NCI-H82 treated with DMSO at 0.1 percent for 48 hours (cell line): ENCODE results near the gene TMEM131L.

Source experiments
- DNase-seq: peaks from one replicate; lab custom pipeline; 2025; ENCODE audit not compliant: unreplicated experiment; lab: John Stamatoyannopoulos, UW

Gene TMEM131L

DNA sequence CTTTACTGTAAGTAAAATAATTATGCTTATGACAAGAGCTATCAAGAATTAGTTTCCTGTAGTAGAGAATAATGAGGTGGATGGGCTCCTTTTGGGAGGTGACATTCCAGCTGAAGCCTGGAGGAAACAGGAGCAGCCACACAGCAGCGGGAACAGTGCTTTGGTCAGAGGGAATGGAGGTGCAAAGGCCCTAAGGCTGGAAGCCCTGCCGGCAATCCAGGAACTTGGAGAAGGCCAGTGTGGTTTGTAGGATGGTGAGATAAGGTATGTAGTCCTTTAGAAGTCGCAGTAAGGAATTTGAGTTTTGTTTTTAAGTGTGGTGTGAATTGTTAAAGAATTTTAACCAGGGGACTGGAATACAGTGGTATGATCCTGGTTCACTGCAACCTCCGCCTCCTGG lies 8.1 kb downstream of the TMEM131L start:
- DNase-seq = no peak

DNA sequence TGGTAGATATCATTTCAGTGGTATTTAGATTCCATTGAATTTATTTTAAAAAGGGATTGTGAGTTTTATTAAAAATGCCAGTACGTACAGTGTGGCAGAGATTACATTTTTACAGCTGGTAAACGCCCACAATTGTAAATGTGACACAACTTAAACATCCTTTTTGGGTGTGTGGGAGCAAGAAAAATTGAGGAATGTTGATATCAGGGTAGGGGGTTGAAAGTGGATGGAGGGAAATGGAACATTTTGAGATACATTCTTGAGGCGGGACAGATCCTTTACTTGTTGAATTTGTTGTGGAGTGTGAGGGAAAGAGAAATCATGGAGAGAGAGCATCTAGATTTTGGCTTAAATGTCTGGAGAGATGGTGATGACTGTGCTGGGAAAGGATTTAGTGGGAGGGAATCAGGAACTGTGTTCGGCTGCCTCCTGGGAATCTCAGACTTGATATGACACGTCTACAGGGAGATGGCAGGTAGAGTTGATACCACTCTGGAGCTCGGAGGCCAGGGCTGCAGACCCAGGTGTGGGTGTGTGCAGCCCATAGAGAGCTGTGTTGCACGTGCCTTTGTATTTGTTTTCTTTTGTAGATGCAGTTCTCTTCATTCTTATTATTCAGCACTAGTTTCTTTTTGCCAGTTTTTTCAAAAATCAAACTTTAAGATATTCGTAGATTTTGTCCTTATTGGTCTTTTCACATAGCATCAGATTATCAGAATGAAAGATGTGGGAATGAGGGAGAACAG lies 10.8 kb downstream of the TMEM131L start:
- DNase-seq = no peak

DNA sequence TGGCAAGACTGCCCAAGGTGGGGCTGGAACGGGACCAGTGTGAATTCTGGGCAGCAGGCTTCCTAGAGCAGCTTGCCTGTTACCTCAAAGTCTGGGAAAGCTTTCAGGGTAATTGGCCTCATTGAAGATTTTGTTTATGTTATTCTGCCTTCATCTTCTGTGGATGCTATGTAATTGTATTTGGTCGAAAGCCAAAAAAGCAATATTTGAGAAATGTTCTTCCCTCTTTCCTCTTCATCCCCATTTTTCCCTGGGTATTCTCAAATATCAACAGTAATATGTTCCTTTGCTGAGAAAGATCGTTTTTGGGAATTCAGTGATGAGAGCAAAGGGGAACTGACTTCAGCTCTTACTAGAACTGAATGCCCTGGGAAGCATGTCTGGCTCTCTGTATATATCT lies 12.9 kb downstream of the TMEM131L start:
- DNase-seq = no peak

- DNase-seq = no peak
Measured at GRCh38 chr4:153480704-153481103, 14.5 kb downstream of the TMEM131L start.

- no peak for DNase-seq
Measured at GRCh38 chr4:153481478-153481877, 15.3 kb downstream of the TMEM131L start.

DNA sequence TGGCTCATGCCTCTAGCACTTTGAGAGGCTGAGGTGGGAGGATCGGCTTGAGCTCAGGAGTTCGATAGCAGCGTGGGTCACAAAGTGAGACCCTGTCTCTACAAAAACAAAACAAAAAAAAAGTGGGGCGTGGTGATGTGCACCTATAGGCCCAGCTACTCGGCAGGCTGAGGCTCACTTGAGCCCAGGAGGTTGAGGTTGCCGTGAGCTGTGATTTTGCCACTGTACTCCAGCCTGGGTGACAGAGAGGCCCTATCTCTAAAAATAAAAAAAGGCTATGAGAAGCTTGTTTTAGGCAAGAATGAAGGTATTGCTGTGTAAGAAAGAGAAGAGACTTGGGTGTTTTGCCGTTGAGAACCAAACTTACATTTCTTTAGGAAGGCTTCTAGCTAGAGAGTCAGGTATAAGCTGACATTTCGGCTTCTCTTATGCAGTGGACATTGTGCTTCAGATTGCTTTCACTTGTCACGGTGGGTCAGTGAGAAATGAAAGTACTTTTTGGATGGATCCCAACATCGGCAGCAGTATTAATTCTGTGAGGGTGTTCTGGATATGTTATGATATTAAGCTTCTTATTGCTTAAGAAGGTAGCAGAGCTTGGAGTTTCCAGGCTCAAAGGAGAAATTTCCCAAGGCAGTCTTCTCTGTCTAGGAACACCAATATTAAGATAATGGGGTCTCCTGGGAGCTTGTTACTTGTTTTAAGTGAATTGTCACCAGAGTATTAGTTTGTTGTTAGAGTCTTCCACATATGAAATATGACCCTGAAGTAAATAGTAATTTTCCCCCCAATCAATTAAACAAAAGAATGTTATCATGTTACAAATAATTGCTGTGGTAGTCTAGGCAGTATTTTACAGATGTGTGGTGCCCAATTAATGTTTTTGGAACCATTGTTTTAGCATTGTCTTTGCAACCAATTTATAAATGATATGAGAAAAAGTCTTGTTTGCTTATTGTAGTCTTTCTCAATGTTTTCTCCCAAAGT lies 17.6 kb downstream of the TMEM131L start:
- DNase-seq = no peak

DNA sequence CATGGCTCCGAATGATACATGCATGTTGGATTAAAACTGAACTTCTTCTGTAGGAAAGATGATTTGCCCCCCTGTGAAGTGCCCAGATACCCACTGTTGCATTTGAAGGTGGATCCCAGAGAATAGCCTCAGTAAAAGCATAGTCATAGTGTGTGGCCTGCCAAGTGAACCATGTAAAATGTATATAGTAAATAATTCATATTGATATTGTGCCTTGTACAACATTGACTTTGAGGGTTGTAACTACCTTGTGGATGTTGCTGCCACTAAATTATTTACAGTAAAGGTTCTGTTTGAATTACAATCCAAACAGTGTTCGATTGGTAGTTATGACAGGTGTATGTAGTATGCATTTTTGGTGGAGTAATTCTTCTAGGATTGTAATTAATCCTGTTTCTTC lies 19.2 kb downstream of the TMEM131L start:
- DNase-seq = no peak

DNA sequence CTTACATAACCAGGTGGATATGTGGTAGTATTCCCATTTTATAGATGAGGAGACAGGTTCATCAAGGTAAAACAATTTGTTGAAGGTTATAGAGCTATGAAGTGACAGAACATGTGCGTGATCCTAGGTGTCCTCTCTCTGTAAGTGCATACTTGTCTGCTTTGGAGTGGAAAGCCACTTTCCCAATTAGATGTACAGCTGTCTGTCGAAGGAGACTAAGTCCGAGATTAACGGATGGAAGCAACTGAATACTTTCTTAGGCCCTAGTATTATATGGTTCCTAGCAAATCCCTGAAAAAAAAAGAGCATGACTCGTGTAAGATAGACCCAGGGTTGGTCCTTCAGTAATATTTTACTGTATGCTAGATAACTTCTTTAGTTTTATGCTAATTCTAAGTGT lies 19.7 kb downstream of the TMEM131L start:
- peak; percentile 89 for DNase-seq

DNA sequence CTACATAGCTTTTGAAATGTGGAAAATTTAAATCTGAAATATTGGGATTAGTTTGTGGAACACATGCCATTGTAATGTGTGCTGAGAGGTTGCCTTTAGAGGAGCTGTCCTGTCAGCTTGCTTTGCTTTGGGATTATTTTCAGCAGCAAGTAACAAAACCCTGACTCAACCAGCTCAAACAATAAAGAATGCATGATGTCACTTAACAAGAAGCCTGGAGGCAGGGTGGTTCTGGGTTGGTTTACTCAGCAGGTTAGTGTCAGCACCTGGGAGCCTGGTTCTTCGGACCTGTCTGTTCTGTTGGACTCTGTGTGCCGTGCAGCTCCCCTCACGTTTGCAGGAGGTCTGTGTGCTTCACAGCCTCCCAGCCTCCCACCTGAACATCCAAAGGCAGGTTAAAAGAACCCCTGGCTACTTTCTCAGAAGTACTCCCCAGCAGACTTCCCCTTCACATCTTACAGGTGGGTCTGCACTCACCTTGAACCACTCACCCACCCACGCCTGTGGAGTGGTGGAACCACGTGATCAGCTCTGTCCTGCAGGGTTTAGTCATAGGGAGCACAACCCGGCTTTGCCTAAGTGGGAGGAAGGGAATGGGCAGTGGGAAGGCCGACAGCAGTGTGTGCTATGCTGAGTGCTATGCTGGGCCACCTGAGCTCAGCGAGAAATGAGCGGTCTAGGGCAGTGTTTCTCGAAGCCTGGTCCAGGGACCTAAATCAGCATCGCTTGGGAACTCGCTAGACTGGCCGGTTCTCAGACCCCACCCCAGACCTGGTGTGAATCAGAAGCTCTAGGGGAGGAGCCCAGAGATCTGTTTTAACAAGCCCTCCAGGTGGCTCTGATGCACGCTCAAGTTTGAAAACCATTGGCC lies 20.4 kb downstream of the TMEM131L start:
- DNase-seq = no peak

DNA sequence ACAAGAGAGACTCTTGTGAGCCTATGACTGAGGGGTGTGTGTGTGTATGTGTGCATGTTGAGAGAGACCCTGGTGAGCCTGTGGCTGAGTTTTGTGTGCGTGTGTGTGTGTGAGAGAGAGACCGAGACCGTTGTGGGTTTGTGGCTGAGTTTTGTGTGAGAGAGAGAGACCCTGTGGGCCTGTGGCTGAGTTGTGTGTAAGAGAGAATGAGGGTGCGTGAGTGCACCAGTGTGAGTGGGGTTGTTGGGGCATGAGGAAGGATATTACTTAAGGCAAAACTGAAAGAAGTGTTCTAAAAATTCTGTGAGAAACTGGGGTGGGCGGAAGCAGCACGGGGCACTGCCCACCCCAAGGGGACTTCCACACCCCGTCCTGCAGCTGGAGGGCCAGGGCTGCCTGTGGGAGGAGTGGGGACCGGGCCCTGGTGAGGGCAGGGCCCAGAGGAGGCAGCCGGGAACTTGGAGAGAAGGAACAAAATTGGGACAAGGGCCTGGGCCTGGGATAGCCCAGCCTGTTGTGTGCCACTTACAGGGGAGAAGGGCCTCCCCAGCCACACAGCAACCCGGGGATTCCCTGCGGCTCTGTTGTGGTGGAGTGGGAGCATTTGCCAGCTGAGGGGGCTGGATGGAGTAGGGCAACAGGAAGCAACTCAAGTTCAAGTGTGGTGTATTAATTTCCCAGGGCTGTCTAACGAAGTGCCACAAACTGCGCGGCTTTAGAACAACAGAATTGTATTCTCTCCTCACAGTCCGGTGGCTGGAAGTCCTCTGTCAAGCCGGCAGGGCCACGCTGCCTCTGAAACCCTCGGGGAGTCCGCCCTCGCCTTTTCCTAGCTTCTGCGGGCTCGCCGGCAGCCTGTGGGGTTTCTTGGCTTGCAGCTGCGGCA lies 22.1 kb downstream of the TMEM131L start:
- no peak for DNase-seq

DNA sequence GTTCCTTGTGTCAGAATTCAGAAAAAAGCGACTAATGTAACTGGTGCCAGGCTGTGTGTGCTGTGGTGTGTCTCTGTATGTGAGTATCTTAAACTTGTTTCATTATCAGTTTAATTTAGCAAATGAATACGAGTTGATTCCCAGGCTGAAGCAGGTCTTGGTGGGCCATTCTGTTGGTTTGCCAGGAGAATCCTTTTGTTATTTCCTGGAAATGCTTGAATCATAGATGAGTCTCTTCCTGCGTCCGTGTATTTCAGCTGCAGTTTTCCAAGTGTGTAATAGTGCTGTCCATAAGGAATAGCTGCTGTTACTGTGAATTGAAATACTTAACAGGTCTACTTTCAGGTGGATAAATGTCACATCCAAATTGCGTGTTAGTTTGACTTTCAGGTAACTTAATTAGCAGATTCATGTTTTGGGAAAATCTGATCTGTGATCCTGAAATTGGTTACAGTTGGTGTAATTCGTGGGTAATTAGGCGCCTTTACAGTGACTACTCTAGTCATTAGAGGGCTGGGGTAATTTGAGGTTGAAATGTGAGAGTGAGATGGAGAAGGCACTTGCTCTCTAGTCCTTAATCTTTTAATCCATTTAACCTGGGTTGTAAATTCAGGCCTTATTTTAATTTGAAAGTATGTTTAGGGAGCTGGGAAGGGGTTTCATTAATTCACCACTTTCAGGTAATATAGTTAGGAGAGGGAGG lies 23.8 kb downstream of the TMEM131L start:
- DNase-seq = peak; percentile 96

DNA sequence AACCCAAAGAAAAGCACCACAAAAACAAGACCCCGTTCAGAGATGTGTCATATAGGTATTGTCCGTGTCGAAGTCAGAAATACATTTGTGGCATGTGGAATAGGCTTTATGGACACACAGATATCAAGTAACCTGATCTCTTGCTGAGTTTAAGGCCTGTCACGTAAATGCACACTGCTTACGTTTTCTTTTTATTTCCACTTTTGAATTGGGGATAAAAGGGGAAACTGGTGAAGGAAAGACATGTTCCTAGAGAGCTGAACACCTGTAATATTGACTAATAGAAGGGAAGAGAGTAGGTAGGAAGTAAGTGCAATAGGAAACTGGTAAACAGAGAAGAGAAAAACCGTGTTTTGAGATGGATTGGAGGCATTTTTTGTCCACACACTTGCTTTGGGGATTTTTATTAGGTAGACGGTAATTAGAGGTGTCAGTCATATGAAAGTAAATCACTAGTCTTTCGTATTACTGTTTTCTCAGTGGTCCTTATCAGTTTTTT lies 24.9 kb downstream of the TMEM131L start:
- DNase-seq = no peak

GRCh38 chr4:153494562-153494961 lies 28.4 kb downstream of the TMEM131L start:
- DNase-seq = no peak

- DNase-seq = no peak
Measured at GRCh38 chr4:153495480-153496193, 29.5 kb downstream of the TMEM131L start.

DNA sequence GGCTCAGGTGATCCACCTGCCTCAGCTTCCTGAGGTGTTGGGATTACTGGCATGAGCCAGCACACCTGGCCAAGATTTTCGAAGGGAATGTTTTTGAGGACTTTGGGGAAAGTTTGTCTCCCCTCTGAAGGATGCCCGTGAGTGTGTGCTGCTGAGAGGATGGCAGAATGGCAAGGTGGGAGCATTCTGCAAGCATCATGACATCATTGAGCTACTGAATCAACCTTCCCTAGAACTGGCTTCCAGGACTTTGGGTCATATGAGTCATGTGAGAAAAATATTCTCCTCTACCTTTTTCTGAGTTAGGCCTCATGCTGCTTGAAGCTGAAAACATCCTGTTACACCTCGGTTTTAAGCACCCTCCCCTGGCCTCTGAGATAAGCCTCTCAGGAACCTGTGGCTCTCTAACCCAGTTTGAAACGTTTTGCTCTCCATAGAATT lies 31.0 kb downstream of the TMEM131L start:
- DNase-seq = no peak

DNA sequence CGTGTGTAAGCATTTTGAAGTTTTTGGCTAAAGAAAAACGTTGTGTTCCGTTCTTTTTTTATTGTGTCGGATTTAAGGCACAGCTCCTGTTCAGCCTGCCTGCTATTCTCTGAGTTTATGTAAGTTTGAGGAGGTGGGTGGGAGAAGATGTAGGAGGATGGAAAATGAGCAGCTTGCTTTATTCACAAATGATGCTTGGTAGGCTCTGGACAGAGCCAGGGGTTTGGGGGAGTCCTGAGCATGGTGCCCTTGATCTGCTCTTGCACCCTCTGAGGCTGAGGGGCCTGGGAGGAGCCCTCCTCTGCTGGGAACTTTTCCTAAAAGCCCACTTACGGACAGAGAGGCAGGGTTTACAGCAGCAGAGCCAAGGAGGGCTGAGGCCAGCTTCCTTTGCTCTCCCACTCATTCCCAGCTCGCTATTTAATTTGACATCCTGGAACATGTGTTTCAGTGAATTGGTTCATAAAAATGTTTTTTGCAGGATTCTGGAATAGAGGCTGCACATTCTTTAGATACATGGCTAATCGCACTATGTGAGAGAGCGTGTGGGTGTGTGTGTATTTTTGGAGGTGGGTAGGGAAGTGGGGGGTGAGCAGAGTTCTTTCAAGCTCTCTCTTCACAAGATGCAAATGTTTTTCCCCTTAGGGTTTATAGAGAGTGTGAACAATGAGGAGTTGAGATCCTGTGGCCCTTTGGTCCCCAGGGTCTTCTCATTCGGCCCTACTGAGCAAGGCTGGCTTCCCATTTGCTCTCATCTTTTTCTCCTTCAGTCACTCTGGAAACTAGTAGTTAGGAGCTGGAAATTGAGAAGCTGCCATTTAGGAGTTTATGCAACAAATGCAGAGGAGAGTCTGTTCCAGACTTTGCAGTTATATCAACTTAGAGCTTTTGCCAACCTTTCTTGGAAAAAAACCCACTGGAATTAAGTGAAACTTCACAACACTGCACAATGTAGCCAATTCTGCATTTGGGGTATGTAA lies 32.1 kb downstream of the TMEM131L start:
- DNase-seq = no peak

- no peak for DNase-seq
Measured at GRCh38 chr4:153499005-153499404, 32.8 kb downstream of the TMEM131L start.
